Left lung (tissue), 10 donors: ENCODE results near the gene ZNF778. TPM values are rescaled to one million over a fixed set of nuclear protein-coding genes. Genes with fewer than 3 reads are reported as not detected.
"Not testable (repeated sequence)": the region's sequence is repeated elsewhere in the genome, so short reads cannot be mapped to it uniquely, and the experiment has no call there.

Source experiments
- ATAC-seq: fragments of 200-7000 bp; cut with Tn5 transposase; one replicate; pipeline ENCODE4 v1.9.1; 2020; ENCODE audit warnings: moderate library complexity
- DNase-seq, 4 donors: peaks; one replicate each; pipeline ENCODE4 v3.0.0-alpha.2; 2013 to 2020
- H3K27ac ChIP-seq, 2 donors: fragments of 200-600 bp; sonication (generic) in 1 of 2; one replicate each; pipeline versions ENCODE4 v1.5.0 to v1.8.0; 2020 to 2021
- H3K27me3 ChIP-seq, 2 donors: fragments of 200-600 bp; sonication (generic) in 1 of 2; one replicate each; pipeline versions ENCODE4 v1.5.0 to v1.8.0; 2020 to 2021
- H3K36me3 ChIP-seq, 2 donors: fragments of 200-600 bp; sonication (generic) in 1 of 2; one replicate each; pipeline versions ENCODE4 v1.5.0 to v1.8.0; 2020 to 2021
- H3K4me1 ChIP-seq, 2 donors: fragments of 200-600 bp; one replicate each; pipeline ENCODE4 v1.8.0; 2021
- H3K4me3 ChIP-seq, 2 donors: fragments of 200-600 bp; sonication (generic) in 1 of 2; one replicate each; pipeline versions ENCODE4 v1.5.0 to v1.8.0; 2020 to 2021; ENCODE audit warnings: mild to moderate bottlenecking in 1 of 2
- H3K9me3 ChIP-seq, 2 donors: fragments of 200-600 bp; sonication (generic) in 1 of 2; one replicate each; pipeline versions ENCODE4 v1.5.0 to v1.8.0; 2020 to 2021
- intact Hi-C, 2 donors: fragments of 100-400 bp; cut with DNase I; formaldehyde crosslinking; loops; one replicate each; pipeline versions ENCODE4 v1.11.2 to v1.14.2; 2022
- polyA plus RNA-seq, 6 donors: library from polyadenylated mRNA; unstranded; fragments of 120-200 nt; gene quantifications; one replicate each; pipeline ENCODE4 v1.2.1, GENCODE V29; 2013; ENCODE audit not compliant: insufficient read length in 6 of 6
- total RNA-seq, 2 donors: library from RNA; stranded (reverse); fragmentation: NEBNext Ultra II Directional; extraction: Animal tissue kit (Norgen Biotek cat#: 25700); gene quantifications; one replicate each; pipeline ENCODE4 v1.2.1, GENCODE V29; 2021
- TF ChIP-seq, protein P1 (sequence below), 2 donors: fragments of 200-600 bp; sonication (generic) in 1 of 2; IDR thresholded peaks; one replicate each; pipeline versions ENCODE4 v1.5.0 to v1.8.0; 2021; ENCODE audit warnings: antibody characterized with exemption in 2 of 2
- donor health status: DM: no; HTN: yes; CAD: no.
- donor health status: DM: no; HTN: no; CAD: no.

Gene ZNF778
- total and polyA plus RNA-seq, 8 donors = 4.0 to 9.5 (median 6.1) TPM

DNA sequence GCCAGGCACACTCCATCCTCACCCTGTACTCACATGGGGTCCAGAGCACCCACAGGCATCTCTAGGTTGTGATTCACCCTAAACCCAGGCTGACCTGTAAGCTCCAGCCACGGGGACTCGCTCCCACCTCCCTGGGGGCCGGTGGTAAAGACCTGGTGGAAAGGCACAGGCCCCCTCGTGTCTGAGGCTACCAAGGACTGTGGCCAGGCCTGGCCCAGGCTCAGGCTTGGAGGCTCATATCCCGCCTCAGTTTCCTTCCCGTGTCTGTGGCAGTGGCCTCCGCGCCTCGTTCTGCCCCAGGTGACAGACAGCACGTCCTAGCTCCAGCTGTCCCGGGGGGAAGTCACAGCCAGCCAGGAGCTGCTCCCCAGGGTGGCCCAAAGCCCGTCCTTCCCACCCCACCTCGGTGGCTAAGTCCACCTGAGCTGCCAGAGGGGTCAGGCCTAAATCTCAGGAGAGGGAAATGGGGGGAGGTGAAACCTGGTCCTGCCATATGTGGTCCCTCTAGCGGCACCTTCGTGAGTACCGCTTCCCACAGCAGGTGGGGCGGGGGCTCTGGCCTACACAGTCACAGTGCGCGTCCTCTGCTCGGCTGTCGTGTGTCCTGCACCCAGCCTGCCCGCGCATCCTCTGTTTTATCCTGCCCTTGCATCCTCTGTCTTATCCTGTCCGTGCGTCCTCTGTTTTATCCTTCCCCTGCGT is 33.4 kb upstream of the ZNF778 start:
- TF ChIP-seq, protein P1, sequence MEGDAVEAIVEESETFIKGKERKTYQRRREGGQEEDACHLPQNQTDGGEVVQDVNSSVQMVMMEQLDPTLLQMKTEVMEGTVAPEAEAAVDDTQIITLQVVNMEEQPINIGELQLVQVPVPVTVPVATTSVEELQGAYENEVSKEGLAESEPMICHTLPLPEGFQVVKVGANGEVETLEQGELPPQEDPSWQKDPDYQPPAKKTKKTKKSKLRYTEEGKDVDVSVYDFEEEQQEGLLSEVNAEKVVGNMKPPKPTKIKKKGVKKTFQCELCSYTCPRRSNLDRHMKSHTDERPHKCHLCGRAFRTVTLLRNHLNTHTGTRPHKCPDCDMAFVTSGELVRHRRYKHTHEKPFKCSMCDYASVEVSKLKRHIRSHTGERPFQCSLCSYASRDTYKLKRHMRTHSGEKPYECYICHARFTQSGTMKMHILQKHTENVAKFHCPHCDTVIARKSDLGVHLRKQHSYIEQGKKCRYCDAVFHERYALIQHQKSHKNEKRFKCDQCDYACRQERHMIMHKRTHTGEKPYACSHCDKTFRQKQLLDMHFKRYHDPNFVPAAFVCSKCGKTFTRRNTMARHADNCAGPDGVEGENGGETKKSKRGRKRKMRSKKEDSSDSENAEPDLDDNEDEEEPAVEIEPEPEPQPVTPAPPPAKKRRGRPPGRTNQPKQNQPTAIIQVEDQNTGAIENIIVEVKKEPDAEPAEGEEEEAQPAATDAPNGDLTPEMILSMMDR (IDR thresholded peaks at IDR 0.05) = no peak
- no peaks in the 10 kb centered on the region for H3K9me3 ChIP-seq
- no peaks in the 10 kb centered on the region for H3K4me1 ChIP-seq
- intact Hi-C loops = no loop called here
- no peaks in the 10 kb centered on the region for H3K36me3 ChIP-seq
- H3K27me3 ChIP-seq = peaks cover 0 to 48% of the 10 kb centered on the region in 2 donors
- H3K4me3 ChIP-seq = no peak overlapping the region
- DNase-seq (peak in 1 of 4 donors; percentile 54), ATAC-seq (no peak)
- H3K27ac ChIP-seq = no peak overlapping the region

- no peaks in the 10 kb centered on the region for H3K36me3 ChIP-seq
- no peaks in the 10 kb centered on the region for H3K4me1 ChIP-seq
- H3K27me3 ChIP-seq = peaks cover 0 to 44% of the 10 kb centered on the region in 2 donors
- no peaks in the 10 kb centered on the region for H3K9me3 ChIP-seq
- intact Hi-C loops = no loop called here
- TF ChIP-seq, protein P1 (IDR thresholded peaks at IDR 0.05) = no peak
- no peak for ATAC-seq
- no peak overlapping the region for H3K27ac ChIP-seq
- H3K4me3 ChIP-seq = no peak overlapping the region
- DNase-seq = peak in 1 of 4 donors; percentile 57
These were observed 32.9 kb upstream of the ZNF778 start for GRCh38 chr16:89184677-89184932.

DNA sequence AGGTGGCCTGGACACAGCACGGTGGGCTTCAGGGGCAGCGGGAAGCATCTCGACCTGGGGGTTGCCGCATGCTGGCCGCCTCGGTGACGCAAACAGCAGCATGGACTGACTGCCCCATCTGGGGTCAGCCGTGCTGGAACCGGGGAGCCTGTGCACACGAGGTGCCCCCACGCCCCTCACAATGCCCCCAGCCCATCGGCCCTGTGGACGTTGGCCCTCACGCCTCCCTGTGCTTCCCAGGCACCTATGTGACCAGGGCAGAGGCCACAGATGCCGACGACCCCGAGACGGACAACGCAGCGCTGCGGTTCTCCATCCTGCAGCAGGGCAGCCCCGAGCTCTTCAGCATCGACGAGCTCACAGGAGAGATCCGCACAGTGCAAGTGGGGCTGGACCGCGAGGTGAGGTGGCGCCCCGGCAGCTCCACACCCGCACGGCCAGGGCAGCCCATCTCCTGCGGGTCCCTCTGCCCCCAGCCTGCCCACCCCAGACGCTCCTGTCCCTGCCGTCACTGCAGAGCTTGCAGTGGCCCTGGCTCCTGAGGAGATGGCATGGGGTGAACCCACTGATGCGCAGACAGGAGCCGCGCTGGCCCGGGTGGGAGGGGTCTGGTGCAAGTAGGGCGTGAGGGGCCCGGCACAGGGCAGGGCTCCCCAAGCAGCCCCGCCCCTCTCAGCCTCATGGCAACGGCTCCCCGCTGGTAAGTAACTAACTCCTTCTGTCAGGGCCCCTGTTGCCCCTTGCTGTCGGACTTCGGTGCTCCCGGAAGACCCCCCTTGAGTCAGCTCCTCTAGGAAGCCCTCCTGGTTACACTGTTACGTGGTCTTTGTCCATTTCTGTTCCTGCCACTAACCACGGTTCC is 32.3 kb upstream of the ZNF778 start:
- no peaks in the 10 kb centered on the region for H3K36me3 ChIP-seq
- no peaks in the 10 kb centered on the region for H3K4me1 ChIP-seq
- H3K27ac ChIP-seq = no peak overlapping the region
- H3K9me3 ChIP-seq = no peaks in the 10 kb centered on the region
- no peak overlapping the region for H3K4me3 ChIP-seq
- intact Hi-C loops = no loop called here
- TF ChIP-seq, protein P1 (IDR thresholded peaks at IDR 0.05) = no peak
- peaks cover 0 to 38% of the 10 kb centered on the region in 2 donors for H3K27me3 ChIP-seq
- ATAC-seq (no peak), DNase-seq (peak in 1 of 4 donors; percentile 71)

DNA sequence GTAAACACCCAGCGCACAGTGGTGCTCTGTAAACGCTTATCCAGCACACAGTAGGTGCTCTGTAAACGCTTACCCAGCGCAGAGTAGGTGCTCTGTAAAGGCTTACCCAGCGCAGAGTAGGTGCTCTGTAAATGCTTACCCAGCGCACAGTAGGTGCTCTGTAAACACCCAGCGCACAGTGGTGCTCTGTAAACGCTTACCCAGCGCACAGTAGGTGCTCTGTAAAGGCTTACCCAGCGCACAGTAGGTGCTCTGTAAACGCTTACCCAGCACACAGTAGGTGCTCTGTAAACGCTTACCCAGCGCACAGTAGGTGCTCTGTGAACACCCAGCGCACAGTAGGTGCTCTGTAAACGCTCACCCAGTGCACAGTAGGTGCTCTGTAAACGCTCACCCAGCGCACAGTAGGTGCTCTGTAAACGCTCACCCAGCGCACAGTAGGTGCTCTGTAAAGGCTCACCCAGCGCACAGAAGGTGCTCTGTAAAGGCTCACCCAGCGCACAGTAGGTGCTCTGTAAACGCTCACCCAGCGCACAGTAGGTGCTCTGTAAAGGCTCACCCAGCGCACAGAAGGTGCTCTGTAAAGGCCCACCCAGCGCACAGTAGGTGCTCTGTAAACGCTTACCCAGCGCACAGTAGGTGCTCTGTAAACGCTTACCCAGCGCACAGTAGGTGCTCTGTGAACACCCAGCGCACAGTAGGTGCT is 31.5 kb upstream of the ZNF778 start:
- ATAC-seq = not testable (repeated sequence)

DNA sequence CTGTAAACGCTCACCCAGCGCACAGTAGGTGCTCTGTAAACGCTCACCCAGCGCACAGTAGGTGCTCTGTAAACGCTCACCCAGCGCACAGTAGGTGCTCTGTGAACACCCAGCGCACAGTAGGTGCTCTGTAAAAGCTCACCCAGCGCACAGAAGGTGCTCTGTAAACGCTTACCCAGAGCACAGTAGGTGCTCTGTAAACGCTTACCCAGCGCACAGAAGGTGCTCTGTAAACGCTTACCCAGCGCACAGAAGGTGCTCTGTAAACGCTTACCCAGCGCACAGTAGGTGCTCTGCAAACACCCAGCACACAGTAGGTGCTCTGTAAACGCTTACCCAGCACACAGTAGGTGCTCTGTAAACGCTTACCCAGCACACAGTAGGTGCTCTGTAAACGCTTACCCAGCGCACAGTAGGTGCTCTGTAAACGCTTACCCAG is 30.9 kb upstream of the ZNF778 start:
- H3K4me3 ChIP-seq, H3K27ac ChIP-seq, H3K36me3 ChIP-seq, intact Hi-C loops, H3K9me3 ChIP-seq, H3K4me1 ChIP-seq, ATAC-seq: not testable (repeated sequence)
- peaks cover 0 to 30% of the 10 kb centered on the region in 2 donors for H3K27me3 ChIP-seq
- peak in 1 of 4 donors; percentile 1 for DNase-seq

More for the DNA sequence above, 31.5 kb upstream of the ZNF778 start:
- H3K36me3 ChIP-seq, intact Hi-C loops, H3K27ac ChIP-seq, H3K4me3 ChIP-seq, H3K9me3 ChIP-seq, H3K4me1 ChIP-seq: not testable (repeated sequence)
- H3K27me3 ChIP-seq = peaks cover 0 to 31% of the 10 kb centered on the region in 2 donors
- peak in 1 of 4 donors; percentile 0 for DNase-seq
